Measurements from ENCODE around the gene ILRUN. TPM values are rescaled to one million over a fixed set of nuclear protein-coding genes. Genes with fewer than 3 reads are reported as not detected.

ILRUN gene
- total and polyA plus RNA-seq, 2 donors (not counting 1 experiment from before 2014, with no cell fraction given) = 30.1 to 71.3 TPM

GRCh38 chr6:34743625-34744293, 47.2 kb upstream of the ILRUN start:
- no peaks in the 10 kb centered on the region for H3K4me1 ChIP-seq (ENCODE audit: control insufficient read depth in 2 of 2, insufficient read depth in 2 of 2, low read length in 2 of 2)
- Mint-ChIP-seq H3K9me3 (ENCODE audit: insufficient read depth) (no peaks in the 10 kb centered on the region), H3K4me3 (no peak overlapping the region), H3K4me1 (no peaks in the 10 kb centered on the region), H3K27me3 (no peaks in the 10 kb centered on the region), H3K27ac (no peak overlapping the region)
- H3K36me3 ChIP-seq (replicated peaks in 1 of 2; ENCODE audit: control extremely low read depth in 1 of 2, control insufficient read depth in 1 of 2, extremely low read depth in 1 of 2, insufficient read depth in 2 of 2, low read length in 1 of 2) = no peaks in the 10 kb centered on the region
- 100% methylated on average over 6 of the region's 7 CpGs for WGBS (ENCODE audit: insufficient coverage)
- no peaks in the 10 kb centered on the region for H3K9me3 ChIP-seq (ENCODE audit: control extremely low read depth in 1 of 3, control insufficient read depth in 2 of 3, insufficient read depth in 1 of 3, low read length in 2 of 3)
- ATAC-seq (ENCODE audit: low read depth) (no peak), DNase-seq (no peak)
- H3K4me3 ChIP-seq (ENCODE audit: control extremely low read depth in 1 of 5, extremely low read depth in 1 of 5, insufficient read depth in 1 of 5, low read depth in 2 of 5, low read length in 4 of 5) = no peak overlapping the region
- no peaks in the 10 kb centered on the region for H3K79me2 ChIP-seq (ENCODE audit: control insufficient read depth, insufficient read depth, low read length)
- no peak overlapping the region for H3K9ac ChIP-seq (ENCODE audit: low read length)
- H2AFZ ChIP-seq (ENCODE audit: insufficient read depth, low read depth, low read length, poor library complexity, severe bottlenecking) = no peak overlapping the region
- TF ChIP-seq CTCF (IDR thresholded peaks at IDR 0.05) = no peak
- TF ChIP-seq EZH2 (IDR thresholded peaks at IDR 0.05; ENCODE audit: borderline replicate concordance, insufficient read depth, low read depth, low read length, poor library complexity, severe bottlenecking) = no peak
- ChIA-PET POLR2A (interaction anchor here (0.6 kb wide), 1 partner anchor 50 kb away, joined by 3 read pairs; no protein-coding TSS in a partner anchor), CTCF (no interaction called here)
- H3K4me2 ChIP-seq (replicated peaks; ENCODE audit: low read depth, low read length, poor library complexity, severe bottlenecking) = no peak overlapping the region
- no peaks in the 10 kb centered on the region for H4K20me1 ChIP-seq (ENCODE audit: control insufficient read depth, insufficient read depth, low read length, poor library complexity, severe bottlenecking)
- H3K27ac ChIP-seq (ENCODE audit: low read length in 2 of 2) = no peak overlapping the region
- no peaks in the 10 kb centered on the region for H3K27me3 ChIP-seq (replicated peaks in 1 of 4; ENCODE audit: control extremely low read depth in 1 of 4, control insufficient read depth in 3 of 4, insufficient read depth in 4 of 4, low read length in 3 of 4)
- intact Hi-C loops (cut with micrococcal nuclease) = no loop called here

GRCh38 chr6:34742094-34742493, 45.5 kb upstream of the ILRUN start:
- no peaks in the 10 kb centered on the region for H3K27me3 ChIP-seq (replicated peaks in 1 of 4; ENCODE audit: control extremely low read depth in 1 of 4, control insufficient read depth in 3 of 4, insufficient read depth in 4 of 4, low read length in 3 of 4)
- no CpG with 5 or more reads among the region's 4 CpGs for WGBS (ENCODE audit: insufficient coverage)
- Mint-ChIP-seq H3K27me3 (no peaks in the 10 kb centered on the region), H3K4me3 (no peak overlapping the region), H3K9me3 (ENCODE audit: insufficient read depth) (no peaks in the 10 kb centered on the region), H3K4me1 (no peaks in the 10 kb centered on the region), H3K27ac (no peak overlapping the region)
- H3K9me3 ChIP-seq (ENCODE audit: control extremely low read depth in 1 of 3, control insufficient read depth in 2 of 3, insufficient read depth in 1 of 3, low read length in 2 of 3) = no peaks in the 10 kb centered on the region
- no peak overlapping the region for H3K27ac ChIP-seq (ENCODE audit: low read length in 2 of 2)
- H3K36me3 ChIP-seq (replicated peaks in 1 of 2; ENCODE audit: control extremely low read depth in 1 of 2, control insufficient read depth in 1 of 2, extremely low read depth in 1 of 2, insufficient read depth in 2 of 2, low read length in 1 of 2) = no peaks in the 10 kb centered on the region
- ATAC-seq (ENCODE audit: low read depth) (no peak), DNase-seq (no peak)
- no peaks in the 10 kb centered on the region for H4K20me1 ChIP-seq (ENCODE audit: control insufficient read depth, insufficient read depth, low read length, poor library complexity, severe bottlenecking)
- no peak overlapping the region for H3K4me3 ChIP-seq (ENCODE audit: control extremely low read depth in 1 of 5, extremely low read depth in 1 of 5, insufficient read depth in 1 of 5, low read depth in 2 of 5, low read length in 4 of 5)
- CTCF ChIA-PET = interaction anchor here (0.7 kb wide), 2 partner anchors 25 to 161 kb away, joined by 3 to 4 read pairs; no protein-coding TSS in a partner anchor
- H2AFZ ChIP-seq (ENCODE audit: insufficient read depth, low read depth, low read length, poor library complexity, severe bottlenecking) = no peak overlapping the region
- no peak overlapping the region for H3K4me2 ChIP-seq (replicated peaks; ENCODE audit: low read depth, low read length, poor library complexity, severe bottlenecking)
- H3K4me1 ChIP-seq (ENCODE audit: control insufficient read depth in 2 of 2, insufficient read depth in 2 of 2, low read length in 2 of 2) = no peaks in the 10 kb centered on the region
- POLR2A ChIA-PET = no interaction called here
- H3K9ac ChIP-seq (ENCODE audit: low read length) = no peak overlapping the region
- TF ChIP-seq CTCF (IDR thresholded peaks at IDR 0.05) (no peak), EZH2 (IDR thresholded peaks at IDR 0.05; ENCODE audit: borderline replicate concordance, insufficient read depth, low read depth, low read length, poor library complexity, severe bottlenecking) (no peak)
- no peaks in the 10 kb centered on the region for H3K79me2 ChIP-seq (ENCODE audit: control insufficient read depth, insufficient read depth, low read length)
- intact Hi-C loops (cut with micrococcal nuclease) = no loop called here
